Inflammatory macrophage treated with lipopolysaccharide for 4 hours (primary cell): Measurements from ENCODE around the gene TRPT1.

Experiments
- DNase-seq: peaks from one replicate; pipeline ENCODE4 v3.0.0-alpha.2; 2020

The TRPT1 gene

GRCh38 chr11:64229090-64229743 lies 3.2 kb upstream of the TRPT1 start:
- no peak for DNase-seq

GRCh38 chr11:64227405-64227956 lies 1.5 kb upstream of the TRPT1 start:
- no peak for DNase-seq

GRCh38 chr11:64226507-64227051 lies 593 bp upstream of the TRPT1 start:
- peak; percentile 75 for DNase-seq

- no peak for DNase-seq
These were observed 937 bp downstream of the TRPT1 start for GRCh38 chr11:64224891-64225607.

- DNase-seq, result no peak
These were observed 1.7 kb downstream of the TRPT1 start for GRCh38 chr11:64224151-64224890.

GRCh38 chr11:64223001-64223651 lies 2.9 kb downstream of the TRPT1 start:
- DNase-seq, result no peak

- no peak for DNase-seq
These were observed 3.4 kb downstream of the TRPT1 start for GRCh38 chr11:64222651-64223000.

GRCh38 chr11:64220798-64221197 lies 5.2 kb downstream of the TRPT1 start:
- no peak for DNase-seq

GRCh38 chr11:64220271-64220670 lies 5.7 kb downstream of the TRPT1 start:
- no peak for DNase-seq

- no peak for DNase-seq
These were observed 6.2 kb downstream of the TRPT1 start for GRCh38 chr11:64219755-64220154.

GRCh38 chr11:64219354-64219684 lies 6.7 kb downstream of the TRPT1 start:
- no peak for DNase-seq

GRCh38 chr11:64218628-64219353 lies 7.2 kb downstream of the TRPT1 start:
- no peak for DNase-seq

- no peak for DNase-seq
These were observed 9.1 kb downstream of the TRPT1 start for GRCh38 chr11:64216879-64217278.

- DNase-seq, result no peak
These were observed 14.7 kb downstream of the TRPT1 start for GRCh38 chr11:64211181-64211872.

GRCh38 chr11:64210301-64211020 lies 15.5 kb downstream of the TRPT1 start:
- DNase-seq, result no peak

- no peak for DNase-seq
These were observed 16.5 kb downstream of the TRPT1 start for GRCh38 chr11:64209563-64209843.

GRCh38 chr11:64208796-64209562 lies 17.0 kb downstream of the TRPT1 start:
- DNase-seq, result no peak

GRCh38 chr11:64208086-64208795 lies 17.7 kb downstream of the TRPT1 start:
- DNase-seq, result no peak

- peak; percentile 94 for DNase-seq
These were observed 18.5 kb downstream of the TRPT1 start for GRCh38 chr11:64207256-64208085.
